GM03348 (cell line): ENCODE results near the gene VASH2.
"Not testable (repeated sequence)": the region's sequence is repeated elsewhere in the genome, so short reads cannot be mapped to it uniquely, and the experiment has no call there.

Experiments
- DNase-seq: peaks from one replicate; pipeline ENCODE4 v3.0.0; 2012; ENCODE audit warnings: low spot score

Gene VASH2

GRCh38 chr1:212957546-212957945, 7.2 kb downstream of the VASH2 start:
- DNase-seq = no peak

GRCh38 chr1:212958175-212958574, 7.8 kb downstream of the VASH2 start:
- no peak for DNase-seq

DNA sequence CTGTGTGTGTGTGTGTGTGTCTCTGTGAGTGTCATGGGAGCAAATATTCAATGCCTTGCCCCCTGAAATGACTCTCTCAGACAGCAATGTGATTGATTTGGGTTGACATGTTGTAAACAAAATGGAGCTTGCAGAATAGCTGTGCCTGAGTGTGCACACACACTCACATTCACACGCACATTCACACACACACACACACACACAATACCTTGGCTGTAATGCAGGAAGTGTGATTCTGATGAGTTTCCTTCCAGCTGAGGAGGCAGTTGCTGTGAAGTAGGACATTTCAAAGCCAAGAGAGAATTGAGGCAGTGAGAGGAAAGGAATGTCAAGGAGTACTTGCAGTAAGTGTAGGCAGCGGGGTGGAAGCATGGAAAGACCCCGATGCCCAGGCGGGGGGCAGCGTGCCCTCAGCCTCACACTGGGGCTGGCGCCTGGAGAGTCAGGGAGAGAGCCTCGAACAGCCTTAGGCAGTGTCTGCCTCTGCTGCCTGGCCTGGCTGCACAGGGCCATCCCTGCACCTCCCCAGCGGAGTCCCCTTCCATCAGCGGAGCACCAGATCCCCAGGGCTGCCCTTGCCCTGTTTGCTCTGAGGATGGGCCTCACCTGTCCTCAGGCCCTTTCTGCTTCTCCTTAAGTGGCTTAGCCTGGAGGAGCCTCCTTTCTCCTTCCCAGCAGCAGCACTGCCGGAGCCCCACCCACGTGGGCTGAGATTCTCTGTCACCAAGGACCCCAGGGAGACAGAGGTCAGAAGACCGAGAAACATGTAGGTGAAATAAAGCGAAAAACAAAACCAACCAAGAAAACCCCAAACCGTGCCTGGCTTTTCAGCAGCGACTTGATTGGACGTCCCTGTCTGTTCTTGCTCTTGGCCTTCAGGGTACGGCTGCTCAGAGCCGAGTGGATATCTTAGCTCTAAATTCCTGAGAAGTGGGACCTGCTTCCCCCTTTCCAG, 9.2 kb downstream of the VASH2 start:
- DNase-seq = no peak

GRCh38 chr1:212960932-212961331, 10.6 kb downstream of the VASH2 start:
- no peak for DNase-seq

DNA sequence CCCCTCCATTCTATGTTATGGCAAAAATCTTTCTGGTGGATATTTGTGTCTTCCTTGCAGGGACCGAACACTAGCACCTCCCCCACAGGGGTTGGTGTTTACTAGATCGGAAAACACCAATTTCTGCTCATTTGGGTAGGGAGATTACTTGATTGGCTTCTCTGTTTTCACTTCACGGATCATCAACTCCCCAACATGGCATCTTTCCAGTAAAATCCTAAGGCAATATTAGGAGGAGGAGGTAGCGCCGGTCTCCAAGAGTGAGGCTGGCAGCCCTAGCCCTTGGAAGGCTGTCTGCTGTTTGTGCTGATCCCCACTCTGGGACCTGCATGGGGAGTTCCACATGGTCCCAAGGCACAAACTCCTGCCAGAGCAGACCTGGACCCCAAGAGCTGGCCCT, 12.2 kb downstream of the VASH2 start:
- no peak for DNase-seq

GRCh38 chr1:212964102-212964501, 13.8 kb downstream of the VASH2 start:
- DNase-seq = no peak

DNA sequence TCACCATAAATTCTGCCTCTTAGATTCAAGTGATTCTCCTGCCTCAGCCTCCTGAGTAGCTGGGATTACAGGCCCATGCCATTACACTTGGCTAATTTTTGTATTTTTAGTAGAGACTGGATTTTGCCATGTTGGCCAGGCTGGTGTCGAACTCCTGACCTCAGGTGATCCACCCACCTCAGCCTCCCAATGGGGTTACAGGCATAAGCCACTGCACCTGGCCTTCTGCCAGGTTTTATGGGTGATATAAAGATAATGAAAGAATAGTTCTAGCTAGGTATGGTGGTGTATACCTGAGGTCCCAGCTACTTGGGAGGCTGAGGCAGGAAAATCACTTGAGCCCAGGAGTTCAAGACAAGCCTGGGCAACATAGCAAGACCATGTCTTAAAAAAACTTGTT, 14.7 kb downstream of the VASH2 start:
- DNase-seq = not testable (repeated sequence)

GRCh38 chr1:212966616-212967015, 16.3 kb downstream of the VASH2 start:
- no peak for DNase-seq

DNA sequence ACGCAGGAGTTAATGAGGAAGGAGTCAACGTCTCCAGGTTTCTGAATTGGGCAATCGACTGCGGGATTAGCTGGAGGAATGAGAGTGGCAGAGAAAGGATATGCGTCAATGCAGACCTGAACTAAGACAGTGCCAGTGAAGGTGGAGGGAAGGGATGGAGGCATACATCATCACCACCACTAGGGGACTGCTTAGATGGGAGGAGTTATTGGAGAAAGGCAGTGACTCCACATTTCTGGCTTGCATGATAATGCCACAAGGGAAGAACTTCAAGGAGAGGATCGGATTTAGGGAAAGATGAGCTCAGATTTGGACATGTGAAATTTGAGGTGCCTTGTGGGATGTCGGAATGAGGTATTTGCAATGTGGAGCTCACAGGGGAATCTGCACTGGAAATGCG, 17.5 kb downstream of the VASH2 start:
- DNase-seq = peak; percentile 60

- no peak for DNase-seq
Observed at GRCh38 chr1:212968368-212968863, 18.1 kb downstream of the VASH2 start.

DNA sequence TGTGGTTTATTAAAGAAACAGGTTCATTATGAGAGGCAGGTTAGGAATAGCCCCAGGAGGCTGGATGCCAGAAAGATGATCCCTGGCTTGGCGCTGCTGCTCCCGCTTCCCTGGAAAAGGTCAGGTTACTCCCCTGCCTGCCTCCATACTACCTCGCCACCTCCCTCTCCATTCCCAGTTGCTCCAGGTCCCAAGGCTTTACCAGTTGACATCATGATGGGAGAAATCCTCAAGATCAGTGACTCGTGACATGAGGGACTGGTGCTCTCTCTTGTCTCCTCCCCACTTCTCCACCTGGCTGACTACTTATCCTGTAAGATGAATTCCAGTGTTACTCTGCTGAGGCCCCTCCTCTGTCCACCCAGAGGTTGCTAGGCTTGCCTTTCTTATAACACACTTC, 19.7 kb downstream of the VASH2 start:
- DNase-seq = no peak

DNA sequence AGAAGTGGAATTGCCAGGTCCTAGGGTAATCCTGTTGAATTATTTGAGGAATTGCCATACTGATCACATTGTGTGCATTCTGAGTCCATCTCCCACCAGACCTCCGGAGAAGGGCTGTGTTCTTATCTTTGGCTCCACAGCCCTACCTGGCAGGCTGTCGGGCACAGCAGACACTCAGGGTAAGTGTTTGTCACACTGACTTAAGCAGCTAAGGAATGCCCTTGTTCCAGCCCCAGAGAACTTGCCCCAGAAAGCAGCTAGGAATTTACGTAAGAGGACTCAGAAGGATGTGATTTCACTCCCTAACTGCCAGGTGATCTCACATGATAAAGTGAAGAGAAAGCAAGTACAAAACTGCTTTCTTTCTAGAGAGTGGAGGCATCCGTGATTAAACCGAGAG, 21.0 kb downstream of the VASH2 start:
- no peak for DNase-seq

DNA sequence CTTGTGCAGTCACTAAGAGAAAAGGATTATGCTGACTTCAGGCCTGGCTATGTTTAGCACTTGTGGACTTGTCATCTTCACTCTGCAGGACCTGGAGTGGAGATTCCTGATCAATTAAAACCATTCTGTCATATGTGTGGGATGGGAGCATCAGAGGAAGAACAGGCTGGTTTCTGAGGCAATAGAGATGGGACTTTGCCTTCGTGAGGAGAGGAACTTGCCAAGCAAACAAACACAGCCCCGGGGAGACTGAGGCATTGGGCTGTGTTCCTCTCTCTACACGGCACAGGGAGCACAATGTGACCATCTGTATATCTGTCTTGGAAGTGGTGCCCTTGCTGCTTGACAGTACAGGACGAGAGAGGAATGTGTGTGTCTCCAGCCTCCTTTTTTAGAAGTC, 23.1 kb downstream of the VASH2 start:
- no peak for DNase-seq

DNA sequence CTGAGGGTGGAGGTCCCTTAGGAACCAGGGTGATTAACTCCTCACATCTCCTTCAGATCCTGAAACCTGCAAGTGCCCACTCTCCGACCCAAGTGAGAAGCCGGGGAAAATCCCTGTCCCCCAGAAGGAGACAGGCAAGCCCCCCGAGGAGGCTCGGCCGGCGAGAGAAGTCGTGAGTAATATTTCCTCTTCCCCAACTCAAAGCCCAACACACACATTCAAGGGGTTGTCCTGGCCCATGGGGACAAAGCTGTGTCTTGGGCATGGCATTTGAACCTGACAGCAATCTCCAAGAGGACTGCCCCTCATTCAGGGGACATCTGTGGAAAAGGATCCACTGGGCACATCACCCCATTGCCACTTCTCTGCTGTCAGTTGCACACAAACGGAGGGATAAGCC, 23.6 kb downstream of the VASH2 start:
- no peak for DNase-seq

DNA sequence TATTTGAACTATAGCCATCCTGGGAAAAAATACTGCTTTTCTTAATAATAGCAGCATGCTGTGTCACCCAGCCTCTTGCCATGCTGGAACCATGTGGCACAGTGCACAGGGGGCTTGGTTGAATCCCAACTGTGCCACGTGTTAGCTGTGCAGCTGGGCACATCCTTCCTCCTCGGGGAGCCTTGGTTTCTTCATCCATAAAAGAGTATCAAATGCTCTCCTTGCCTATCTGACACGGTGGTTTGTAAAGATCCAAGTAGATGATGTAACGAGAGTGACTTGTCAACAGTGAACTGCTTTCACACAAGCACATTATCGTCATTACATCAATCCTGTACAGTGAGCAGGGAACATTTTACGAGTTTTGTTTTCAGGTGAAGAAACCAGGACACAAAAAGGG, 24.4 kb downstream of the VASH2 start:
- no peak for DNase-seq

DNA sequence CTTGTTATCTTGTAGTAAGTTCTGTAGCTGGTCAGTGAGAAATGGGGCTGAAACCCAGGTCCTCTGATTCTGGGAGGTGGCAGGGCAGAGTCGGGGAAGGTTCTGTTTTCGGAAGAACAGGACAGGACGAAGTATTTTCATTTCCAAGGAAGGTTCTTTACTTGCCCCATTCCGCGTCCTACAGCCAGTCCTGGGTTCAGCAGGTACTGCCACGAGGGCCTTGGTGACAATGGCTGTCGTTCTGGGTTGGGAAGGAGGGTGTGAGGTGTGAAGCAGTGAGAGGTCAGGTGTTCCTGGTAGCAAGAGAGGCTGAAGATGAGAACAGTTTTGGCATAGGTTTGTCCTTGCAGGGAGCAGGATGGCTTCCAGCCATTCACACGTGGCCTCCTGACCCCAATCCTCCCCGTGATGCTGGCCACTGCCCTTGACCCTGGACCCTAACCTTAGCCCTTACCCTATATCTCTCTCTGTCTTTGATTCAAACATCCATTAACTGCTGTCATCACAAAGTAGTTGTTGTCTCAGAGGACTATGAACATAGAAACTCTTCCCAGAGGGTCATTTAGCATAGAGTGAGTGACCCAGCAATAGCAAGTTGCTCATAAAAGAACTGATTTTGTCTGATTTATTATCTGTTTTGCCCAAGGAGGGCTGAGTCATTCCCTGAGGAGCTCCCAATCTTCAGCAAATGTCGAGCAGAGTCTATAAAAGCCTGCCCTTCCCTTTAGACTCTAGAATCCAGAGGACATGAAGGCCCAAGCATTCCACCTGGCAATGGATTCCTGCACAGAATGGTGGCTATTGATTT, 25.0 kb downstream of the VASH2 start:
- DNase-seq = peak; percentile 29

GRCh38 chr1:212976586-212976985, 26.2 kb downstream of the VASH2 start:
- no peak for DNase-seq

DNA sequence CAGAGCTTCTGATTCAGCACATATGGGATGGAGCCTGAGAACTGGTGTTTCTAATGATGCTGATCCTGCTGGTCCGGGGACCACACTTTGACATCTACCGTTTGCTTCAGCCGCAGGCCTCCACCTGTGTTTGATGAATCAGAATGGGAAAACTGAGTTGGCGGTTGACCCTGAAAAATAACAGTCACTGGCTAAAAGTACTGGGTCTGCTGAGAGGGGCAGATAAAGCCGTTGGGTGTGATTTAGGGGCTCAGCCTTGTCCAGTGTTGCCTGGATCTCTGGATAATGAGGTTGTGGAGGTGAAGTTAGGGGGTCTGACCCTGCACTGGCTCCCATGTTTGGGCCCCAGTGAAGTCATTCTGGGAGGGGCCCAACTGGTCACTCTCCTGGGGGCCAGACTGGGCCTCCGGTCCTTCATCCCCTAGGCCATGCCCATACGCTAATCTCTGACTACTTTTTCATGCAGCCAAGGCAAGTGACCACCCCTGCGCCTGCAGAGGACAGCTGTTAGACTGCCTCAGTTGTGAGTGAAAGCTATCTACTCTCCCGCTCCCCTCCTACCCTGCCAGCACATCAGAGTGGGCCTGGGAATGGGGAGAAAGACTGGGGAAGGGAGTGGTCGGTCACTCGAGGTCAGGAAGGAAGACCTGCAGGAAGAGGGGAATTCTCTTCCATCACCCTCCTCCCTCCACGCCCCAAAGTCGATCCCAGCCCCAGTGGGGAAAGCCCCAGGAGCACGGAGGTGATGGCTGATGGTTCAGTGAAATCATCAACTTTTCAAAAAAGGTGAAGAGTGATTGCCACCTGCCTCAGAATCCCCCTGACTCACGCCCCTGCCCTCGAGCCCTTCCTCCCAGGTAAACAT, 27.7 kb downstream of the VASH2 start:
- DNase-seq = no peak

- DNase-seq = no peak
Observed at GRCh38 chr1:212979340-212980122, 29.2 kb downstream of the VASH2 start.

GRCh38 chr1:212980123-212980785, 29.9 kb downstream of the VASH2 start:
- no peak for DNase-seq
